A673 (cell line): ENCODE results near the gene ADCYAP1R1. TPM values are rescaled to one million over a fixed set of nuclear protein-coding genes. Genes with fewer than 3 reads are reported as not detected.

Experiments
- BruUV-seq: library from RNA; stranded (reverse); fragments of 400-500 nt; replicated peaks from 2 replicates; lab custom pipeline; 2021; lab: Mats Ljungman, UMichigan
- CTCF ChIA-PET: fragments of 300-600 bp; sonication (Branson Sonifier 250); formaldehyde crosslinking; loops from one replicate; lab custom pipeline; 2022; ENCODE audit warnings: antibody characterized with exemption; lab: Charles Lee
- POLR2A ChIA-PET: fragments of 300-600 bp; sonication (Branson Sonifier 250); formaldehyde crosslinking; loops from one replicate; lab custom pipeline; 2022; ENCODE audit warnings: antibody characterized with exemption; ENCODE audit not compliant: low non-redundant PET; lab: Charles Lee
- DNase-seq: peaks from one replicate; pipeline ENCODE4 v3.0.0-alpha.2; 2015; ENCODE audit warnings: low spot score
- H3K27ac ChIP-seq: fragments of 200-600 bp; sonication (generic); 2 replicates; pipeline ENCODE4 v1.5.1; 2016; ENCODE audit warnings: mixed run types, low read depth, mild to moderate bottlenecking, mixed read lengths, antibody characterized with exemption, low read length; ENCODE audit not compliant: poor library complexity, severe bottlenecking
- H3K27me3 ChIP-seq: fragments of 200-600 bp; sonication (generic); replicated peaks from 2 replicates; pipeline ENCODE4 v1.6.1; 2017; ENCODE audit warnings: mixed run types, low read depth, mild to moderate bottlenecking, mixed read lengths, antibody characterized with exemption, low read length; ENCODE audit not compliant: insufficient read depth, poor library complexity
- H3K36me3 ChIP-seq: fragments of 200-600 bp; sonication (generic); 2 replicates; pipeline ENCODE4 v1.6.1; 2016; ENCODE audit warnings: mixed run types, mild to moderate bottlenecking, mixed read lengths, antibody characterized with exemption, low read length; ENCODE audit not compliant: insufficient read depth, poor library complexity, severe bottlenecking
- H3K4me1 ChIP-seq: fragments of 200-600 bp; sonication (generic); 2 replicates; pipeline ENCODE4 v1.6.1; 2017; ENCODE audit warnings: mixed run types, mild to moderate bottlenecking, mixed read lengths, antibody characterized with exemption, low read length; ENCODE audit not compliant: insufficient read depth, poor library complexity, severe bottlenecking
- H3K4me3 ChIP-seq: fragments of 200-600 bp; sonication (generic); 2 replicates; pipeline ENCODE4 v1.5.1; 2016; ENCODE audit warnings: low read depth, mixed run types, mild to moderate bottlenecking, mixed read lengths, low read length; ENCODE audit not compliant: poor library complexity, severe bottlenecking
- H3K9me3 ChIP-seq: fragments of 200-600 bp; sonication (generic); 2 replicates; pipeline ENCODE4 v1.6.1; 2016; ENCODE audit warnings: mixed run types, low read depth, mild to moderate bottlenecking, mixed read lengths, antibody characterized with exemption, low read length; ENCODE audit not compliant: poor library complexity, severe bottlenecking
- EZH2 ChIP-seq: fragments of 200-600 bp; sonication (generic); IDR thresholded peaks from 2 replicates; pipeline ENCODE4 v1.6.1; 2017; ENCODE audit warnings: borderline replicate concordance, low read depth, mild to moderate bottlenecking, mixed read lengths, antibody characterized with exemption, low read length; ENCODE audit not compliant: poor library complexity, severe bottlenecking
- intact Hi-C: fragments of 100-400 bp; cut with micrococcal nuclease; formaldehyde crosslinking; loops from one replicate; pipeline ENCODE4 v1.10.0; 2022; ENCODE audit not compliant: unreplicated experiment
- total RNA-seq: library from RNA; stranded (reverse); gene quantifications from 2 replicates; pipeline ENCODE4 v1.2.3, GENCODE V29; 2021
- TF ChIP-seq, protein P1 (sequence below): fragments of 300-800, 200-600 bp; sonication (generic); conservative IDR thresholded peaks from 2 replicates; pipeline ENCODE4 v1.5.1; 2017; ENCODE audit warnings: low read depth, mild to moderate bottlenecking, antibody characterized with exemption, low read length, moderate library complexity, mixed read lengths

The ADCYAP1R1 gene
- total RNA-seq, 1 experiment from 2014 or later: not detected

DNA sequence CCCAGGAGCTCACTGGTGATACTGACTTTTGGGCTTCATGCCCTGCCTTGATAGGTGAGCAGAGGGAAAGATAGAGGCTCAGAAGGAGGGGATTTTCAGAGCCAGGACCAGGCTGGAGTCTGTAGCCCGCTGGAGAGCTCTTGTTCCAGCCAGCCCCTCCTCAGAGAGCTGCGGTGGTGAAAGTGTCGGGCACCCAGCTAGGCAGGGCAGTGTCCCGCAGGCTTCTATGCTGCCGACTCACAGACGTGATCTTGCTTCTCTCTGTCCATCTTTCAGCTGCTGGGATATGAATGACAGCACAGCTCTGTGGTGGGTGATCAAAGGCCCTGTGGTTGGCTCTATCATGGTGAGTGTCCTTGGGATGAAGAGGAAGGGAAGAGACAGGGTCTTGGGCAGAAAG is 35.2 kb downstream of the ADCYAP1R1 start:
- ChIA-PET CTCF (no interaction called here), POLR2A (no interaction called here)
- no peaks in the 10 kb centered on the region for H3K36me3 ChIP-seq
- intact Hi-C loops: no loop called here
- BruUV-seq: no TSS peak
- H3K4me3 ChIP-seq: no peak overlapping the region
- DNase-seq: no peak
- H3K27ac ChIP-seq: no peak overlapping the region
- H3K9me3 ChIP-seq: no peaks in the 10 kb centered on the region
- H3K4me1 ChIP-seq: no peaks in the 10 kb centered on the region
- peaks cover 37% of the 10 kb centered on the region for H3K27me3 ChIP-seq
- no peak for TF ChIP-seq EZH2
- TF ChIP-seq, protein P1, sequence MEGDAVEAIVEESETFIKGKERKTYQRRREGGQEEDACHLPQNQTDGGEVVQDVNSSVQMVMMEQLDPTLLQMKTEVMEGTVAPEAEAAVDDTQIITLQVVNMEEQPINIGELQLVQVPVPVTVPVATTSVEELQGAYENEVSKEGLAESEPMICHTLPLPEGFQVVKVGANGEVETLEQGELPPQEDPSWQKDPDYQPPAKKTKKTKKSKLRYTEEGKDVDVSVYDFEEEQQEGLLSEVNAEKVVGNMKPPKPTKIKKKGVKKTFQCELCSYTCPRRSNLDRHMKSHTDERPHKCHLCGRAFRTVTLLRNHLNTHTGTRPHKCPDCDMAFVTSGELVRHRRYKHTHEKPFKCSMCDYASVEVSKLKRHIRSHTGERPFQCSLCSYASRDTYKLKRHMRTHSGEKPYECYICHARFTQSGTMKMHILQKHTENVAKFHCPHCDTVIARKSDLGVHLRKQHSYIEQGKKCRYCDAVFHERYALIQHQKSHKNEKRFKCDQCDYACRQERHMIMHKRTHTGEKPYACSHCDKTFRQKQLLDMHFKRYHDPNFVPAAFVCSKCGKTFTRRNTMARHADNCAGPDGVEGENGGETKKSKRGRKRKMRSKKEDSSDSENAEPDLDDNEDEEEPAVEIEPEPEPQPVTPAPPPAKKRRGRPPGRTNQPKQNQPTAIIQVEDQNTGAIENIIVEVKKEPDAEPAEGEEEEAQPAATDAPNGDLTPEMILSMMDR: no peak

DNA sequence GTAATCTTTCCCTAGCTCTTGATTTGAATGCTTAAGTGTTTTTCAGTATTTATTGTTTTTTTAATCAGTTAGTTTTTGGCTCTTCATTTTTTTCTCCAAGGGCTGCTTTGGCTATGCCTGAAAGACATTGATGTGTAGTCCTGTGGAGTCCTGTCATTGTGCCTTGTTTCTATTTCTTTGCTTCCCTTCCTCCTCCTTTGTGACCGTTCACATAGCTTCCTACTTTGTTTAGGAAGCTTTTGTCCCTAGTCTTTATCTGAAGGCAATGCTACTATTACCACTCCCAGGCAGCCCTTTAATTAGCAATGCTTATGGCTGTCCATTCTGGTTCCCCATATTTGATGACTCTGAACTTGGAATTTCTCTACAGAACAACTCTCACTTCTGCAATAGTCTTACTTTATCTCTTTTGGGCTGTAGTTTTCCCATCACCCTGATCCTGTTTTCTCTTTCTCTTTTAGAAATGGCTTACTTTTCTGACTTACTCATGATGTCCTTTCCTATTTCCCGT is 39.9 kb downstream of the ADCYAP1R1 start:
- Histone ChIP-seq H3K27me3 (peaks cover 29% of the 10 kb centered on the region), H3K27ac (no peak overlapping the region), H3K4me1 (no peaks in the 10 kb centered on the region), H3K9me3 (no peaks in the 10 kb centered on the region), H3K36me3 (no peaks in the 10 kb centered on the region), H3K4me3 (no peak overlapping the region)
- ChIA-PET CTCF (no interaction called here), POLR2A (no interaction called here)
- no TSS peak for BruUV-seq
- no peak for TF ChIP-seq EZH2
- TF ChIP-seq, protein P1: no peak
- no peak for DNase-seq
- intact Hi-C loops: no loop called here

DNA sequence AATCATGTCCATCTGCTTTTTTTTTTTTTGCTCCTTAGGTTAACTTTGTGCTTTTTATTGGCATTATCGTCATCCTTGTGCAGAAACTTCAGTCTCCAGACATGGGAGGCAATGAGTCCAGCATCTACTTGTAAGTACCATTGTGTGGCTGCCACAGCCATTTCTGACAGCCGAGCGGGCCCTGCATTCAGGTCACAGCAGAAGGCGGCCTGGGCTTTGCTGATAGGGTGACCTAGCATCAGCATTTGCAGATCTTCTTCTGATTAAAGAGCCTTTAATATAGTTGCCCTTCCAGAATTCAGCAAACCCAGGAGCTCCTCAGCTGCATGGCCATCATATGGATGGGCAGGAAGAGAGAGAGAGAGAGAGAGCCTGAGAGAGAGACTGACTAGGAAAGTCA is 40.5 kb downstream of the ADCYAP1R1 start:
- H3K4me1 ChIP-seq: no peaks in the 10 kb centered on the region
- ChIA-PET CTCF (no interaction called here), POLR2A (no interaction called here)
- BruUV-seq: no TSS peak
- H3K36me3 ChIP-seq: no peaks in the 10 kb centered on the region
- no peak overlapping the region for H3K4me3 ChIP-seq
- no peak overlapping the region for H3K27ac ChIP-seq
- DNase-seq: no peak
- intact Hi-C loops: no loop called here
- H3K9me3 ChIP-seq: no peaks in the 10 kb centered on the region
- no peak for TF ChIP-seq EZH2
- TF ChIP-seq, protein P1: no peak
- H3K27me3 ChIP-seq: peaks cover 32% of the 10 kb centered on the region
